HAP-1 (cell line): Measurements from ENCODE around the gene FGF8.

ENCODE experiments used
- DNase-seq, 2 experiments: peaks; one replicate each; pipeline ENCODE4 v3.0.0-alpha.2; 2016 to 2020; ENCODE audit warnings: low spot score in 2 of 2
- H3K27me3 ChIP-seq: fragments of 250-450 bp; sonication (Bioruptor Pico); 2 replicates; pipeline ENCODE4 v1.5.1; 2020; ENCODE audit warnings: low read depth, mild to moderate bottlenecking, moderate library complexity
- H3K36me3 ChIP-seq: fragments of 250-450 bp; sonication (Bioruptor Pico); replicated peaks from 2 replicates; pipeline ENCODE4 v1.5.1; 2020; ENCODE audit warnings: mild to moderate bottlenecking
- H3K4me1 ChIP-seq: fragments of 250-450 bp; sonication (Bioruptor Pico); 2 replicates; pipeline ENCODE4 v1.5.1; 2020; ENCODE audit warnings: mild to moderate bottlenecking
- H3K4me3 ChIP-seq: fragments of 250-450 bp; sonication (Bioruptor Pico); 2 replicates; pipeline ENCODE4 v1.5.1; 2020; ENCODE audit warnings: mild to moderate bottlenecking, moderate library complexity
- H3K9me3 ChIP-seq: fragments of 250-450 bp; sonication (Bioruptor Pico); 2 replicates; pipeline ENCODE4 v1.5.1; 2020; ENCODE audit warnings: mild to moderate bottlenecking, moderate library complexity
- in situ Hi-C: fragments of 300-500 bp; cut with MboI; formaldehyde crosslinking; loops from 3 replicates; pipeline ENCODE4 v1.14.3; 2020; ENCODE audit warnings: low sequenced_read_pairs, inconsistent platforms, mixed read lengths

Gene FGF8

GRCh38 chr10:101775273-101776160, at the start of gene FGF8:
TSS of gene FGF8 (minus strand) at chr10:101776114. CDS start at chr10:101775900, 214 bp downstream.
- peaks cover 7% of the 10 kb centered on the region for H3K4me1 ChIP-seq
- in situ Hi-C loops = no loop called here
- peak within 1 kb of the TSS; percentile 16 for H3K4me3 ChIP-seq
- H3K27me3 ChIP-seq = peaks cover 12% of the 10 kb centered on the region
- H3K36me3 ChIP-seq = peaks cover 5% of the 10 kb centered on the region; the same call in 1 of the 2 replicates
- no peak for DNase-seq
- H3K9me3 ChIP-seq = no peaks in the 10 kb centered on the region

- no peaks in the 10 kb centered on the region for H3K9me3 ChIP-seq
- no peaks in the 10 kb centered on the region for H3K4me1 ChIP-seq
- in situ Hi-C loops = no loop called here
These were observed 48.8 kb upstream of the FGF8 start for GRCh38 chr10:101824736-101825135.

GRCh38 chr10:101818872-101819633, 43.1 kb upstream of the FGF8 start:
- Histone ChIP-seq H3K27me3 (no peaks in the 10 kb centered on the region), H3K4me3 (peak overlapping the region; percentile 74), H3K36me3 (no peaks in the 10 kb centered on the region; the same call in 1 of the 2 replicates), H3K9me3 (no peaks in the 10 kb centered on the region), H3K4me1 (peaks cover 4% of the 10 kb centered on the region)
- no peak for DNase-seq
- in situ Hi-C loops = no loop called here

More at GRCh38 chr10:101824736-101825135, 48.8 kb upstream of the FGF8 start:
- no peak for DNase-seq
- H3K36me3 ChIP-seq = no peaks in the 10 kb centered on the region
- no peak overlapping the region for H3K4me3 ChIP-seq
- H3K27me3 ChIP-seq = no peaks in the 10 kb centered on the region

GRCh38 chr10:101818119-101818871, 42.4 kb upstream of the FGF8 start, which contains the start of gene OGA:
TSS of gene OGA (minus strand) at chr10:101818444. CDS start at chr10:101818022, 422 bp downstream.
- H3K9me3 ChIP-seq = no peaks in the 10 kb centered on the region
- DNase-seq = peak; percentile 99
- in situ Hi-C loops = no loop called here
- peak within 1 kb of the TSS; percentile 74 for H3K4me3 ChIP-seq
- no peaks in the 10 kb centered on the region for H3K27me3 ChIP-seq
- peaks cover 9% of the 10 kb centered on the region for H3K4me1 ChIP-seq
- H3K36me3 ChIP-seq = peaks cover 2% of the 10 kb centered on the region

- in situ Hi-C loops = no loop called here
- no peaks in the 10 kb centered on the region for H3K9me3 ChIP-seq
- peaks cover 9% of the 10 kb centered on the region for H3K36me3 ChIP-seq
- H3K4me1 ChIP-seq = peaks cover 10% of the 10 kb centered on the region
- DNase-seq = peak; percentile 87 to 88
- no peaks in the 10 kb centered on the region for H3K27me3 ChIP-seq
- H3K4me3 ChIP-seq = peak overlapping the region; percentile 74
These were observed 41.6 kb upstream of the FGF8 start for GRCh38 chr10:101817337-101818118.

GRCh38 chr10:101816913-101817336, 41.0 kb upstream of the FGF8 start:
- peaks cover 15% of the 10 kb centered on the region for H3K36me3 ChIP-seq
- H3K9me3 ChIP-seq = no peaks in the 10 kb centered on the region
- H3K27me3 ChIP-seq = no peaks in the 10 kb centered on the region
- in situ Hi-C loops = no loop called here
- peak overlapping the region; percentile 74 for H3K4me3 ChIP-seq
- no peak for DNase-seq
- H3K4me1 ChIP-seq = peaks cover 10% of the 10 kb centered on the region

GRCh38 chr10:101816376-101816775, 40.5 kb upstream of the FGF8 start:
- in situ Hi-C loops = no loop called here
- Histone ChIP-seq H3K9me3 (no peaks in the 10 kb centered on the region), H3K27me3 (no peaks in the 10 kb centered on the region), H3K36me3 (peaks cover 21% of the 10 kb centered on the region), H3K4me3 (peak overlapping the region; percentile 74), H3K4me1 (peaks cover 10% of the 10 kb centered on the region)
- no peak for DNase-seq

GRCh38 chr10:101814466-101815071, 38.7 kb upstream of the FGF8 start:
- DNase-seq = no peak
- Histone ChIP-seq H3K4me3 (peak overlapping the region; percentile 74), H3K4me1 (peaks cover 10% of the 10 kb centered on the region), H3K9me3 (no peaks in the 10 kb centered on the region), H3K27me3 (no peaks in the 10 kb centered on the region), H3K36me3 (peaks cover 36% of the 10 kb centered on the region)
- in situ Hi-C loops = no loop called here

- Histone ChIP-seq H3K4me3 (no peak overlapping the region), H3K36me3 (peaks cover 54% of the 10 kb centered on the region), H3K27me3 (no peaks in the 10 kb centered on the region), H3K4me1 (peaks cover 10% of the 10 kb centered on the region), H3K9me3 (no peaks in the 10 kb centered on the region)
- in situ Hi-C loops = no loop called here
- DNase-seq = no peak
These were observed 36.7 kb upstream of the FGF8 start for GRCh38 chr10:101812606-101813005.

- in situ Hi-C loops = no loop called here
- Histone ChIP-seq H3K4me3 (no peak overlapping the region), H3K4me1 (no peaks in the 10 kb centered on the region), H3K9me3 (no peaks in the 10 kb centered on the region), H3K27me3 (no peaks in the 10 kb centered on the region), H3K36me3 (peaks cover 92% of the 10 kb centered on the region)
- no peak for DNase-seq
These were observed 31.2 kb upstream of the FGF8 start for GRCh38 chr10:101807158-101807557.

- Histone ChIP-seq H3K4me1 (no peaks in the 10 kb centered on the region), H3K9me3 (no peaks in the 10 kb centered on the region), H3K4me3 (no peak overlapping the region), H3K36me3 (peaks cover 89% of the 10 kb centered on the region), H3K27me3 (no peaks in the 10 kb centered on the region)
- no peak for DNase-seq
- in situ Hi-C loops = no loop called here
These were observed 27.6 kb upstream of the FGF8 start for GRCh38 chr10:101803511-101803910.

- no peak for DNase-seq
- in situ Hi-C loops = no loop called here
- Histone ChIP-seq H3K9me3 (no peaks in the 10 kb centered on the region), H3K27me3 (no peaks in the 10 kb centered on the region), H3K4me1 (no peaks in the 10 kb centered on the region), H3K4me3 (no peak overlapping the region), H3K36me3 (peaks cover 93% of the 10 kb centered on the region)
These were observed 21.6 kb upstream of the FGF8 start for GRCh38 chr10:101797403-101798059.
